Measurements from ENCODE around the gene NCEH1.
"Not testable (repeated sequence)": the region's sequence is repeated elsewhere in the genome, so short reads cannot be mapped to it uniquely, and the experiment has no call there.

NCEH1 gene

DNA sequence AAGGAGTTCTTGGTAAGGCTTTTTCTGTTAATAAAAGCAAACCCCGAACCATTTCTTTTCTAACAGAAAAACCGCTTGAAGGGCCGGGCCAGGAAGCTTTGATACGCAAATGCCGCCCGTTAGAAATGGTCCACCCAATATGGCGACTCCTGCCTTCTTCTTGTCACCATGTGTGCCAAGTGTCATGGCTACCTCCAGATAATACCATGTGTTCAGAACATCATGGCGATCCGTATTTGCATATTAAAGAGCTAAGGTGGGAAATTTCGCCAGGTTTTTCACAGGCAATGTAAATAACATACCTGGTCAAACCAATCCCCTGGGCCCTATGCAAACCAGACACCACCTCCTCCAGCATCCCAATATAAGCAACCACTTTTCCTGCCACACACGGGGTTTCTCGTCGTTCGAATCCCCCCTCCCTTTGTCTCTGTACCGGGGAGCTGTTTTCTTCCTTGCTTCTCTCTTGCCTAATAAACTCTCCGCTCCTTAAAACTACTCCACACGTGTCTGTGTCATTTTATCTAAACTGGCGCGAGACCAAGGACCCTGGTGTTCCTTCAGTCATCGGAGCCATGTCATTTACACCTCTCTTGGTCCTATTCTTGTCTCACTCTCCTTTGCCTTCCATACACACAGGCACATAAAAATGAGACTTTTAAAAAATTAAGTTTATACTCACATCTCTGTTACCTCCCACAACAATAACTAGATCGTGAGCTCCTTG lies 34.5 kb downstream of the NCEH1 start:
- DNase-seq (ENCODE audit: low spot score), result no peak

DNA sequence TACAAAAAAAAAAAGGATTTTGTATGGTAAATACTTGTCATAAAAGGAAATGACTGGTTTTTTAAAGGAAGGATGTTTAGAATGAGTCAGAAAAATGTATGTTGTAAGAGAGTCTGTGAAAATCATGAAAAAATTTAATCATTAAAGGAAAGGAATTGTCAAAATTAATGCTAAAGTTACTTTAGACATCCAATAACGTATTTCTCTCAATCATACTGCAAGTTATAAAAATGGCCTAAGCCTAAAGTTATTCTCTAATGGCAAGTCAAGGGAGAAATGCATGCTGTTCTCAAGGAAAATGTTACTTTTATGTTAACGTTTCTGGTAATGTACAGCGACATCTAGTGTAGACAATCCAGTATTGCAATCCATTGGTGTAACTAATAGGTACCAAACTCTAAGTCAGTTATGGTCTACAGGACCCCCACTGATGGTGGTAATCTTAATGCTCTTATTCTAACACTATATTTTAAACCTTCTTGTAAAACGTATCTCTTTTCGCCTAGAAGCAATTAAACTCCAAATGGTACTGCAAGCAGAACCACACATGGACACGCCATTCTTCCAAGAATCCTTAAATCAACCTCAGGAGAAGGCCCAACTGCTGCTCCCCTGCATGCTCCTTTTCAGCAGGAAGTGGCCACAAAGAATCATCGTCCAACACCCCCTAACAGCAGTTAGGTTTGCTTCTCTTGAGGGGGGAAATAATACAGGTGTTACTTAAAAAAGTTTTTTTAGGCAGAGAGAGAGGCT lies 35.2 kb downstream of the NCEH1 start:
- peak; percentile 48 for DNase-seq (ENCODE audit: low spot score)

GRCh38 chr3:172673210-172673679 lies 37.6 kb downstream of the NCEH1 start:
- DNase-seq (ENCODE audit: low spot score), result peak; percentile 53

GRCh38 chr3:172669021-172669420 lies 41.8 kb downstream of the NCEH1 start:
- no peak for DNase-seq (ENCODE audit: low spot score)

GRCh38 chr3:172666873-172667694 lies 43.8 kb downstream of the NCEH1 start:
- DNase-seq (ENCODE audit: low spot score), result peak; percentile 82

- DNase-seq (ENCODE audit: low spot score), result no peak
Observed at GRCh38 chr3:172666181-172666872, 44.5 kb downstream of the NCEH1 start.

GRCh38 chr3:172665510-172665909 lies 45.4 kb downstream of the NCEH1 start:
- DNase-seq (ENCODE audit: low spot score), result not testable (repeated sequence)

GRCh38 chr3:172660421-172660820 lies 50.4 kb downstream of the NCEH1 start:
- not testable (repeated sequence) for DNase-seq (ENCODE audit: low spot score)

DNA sequence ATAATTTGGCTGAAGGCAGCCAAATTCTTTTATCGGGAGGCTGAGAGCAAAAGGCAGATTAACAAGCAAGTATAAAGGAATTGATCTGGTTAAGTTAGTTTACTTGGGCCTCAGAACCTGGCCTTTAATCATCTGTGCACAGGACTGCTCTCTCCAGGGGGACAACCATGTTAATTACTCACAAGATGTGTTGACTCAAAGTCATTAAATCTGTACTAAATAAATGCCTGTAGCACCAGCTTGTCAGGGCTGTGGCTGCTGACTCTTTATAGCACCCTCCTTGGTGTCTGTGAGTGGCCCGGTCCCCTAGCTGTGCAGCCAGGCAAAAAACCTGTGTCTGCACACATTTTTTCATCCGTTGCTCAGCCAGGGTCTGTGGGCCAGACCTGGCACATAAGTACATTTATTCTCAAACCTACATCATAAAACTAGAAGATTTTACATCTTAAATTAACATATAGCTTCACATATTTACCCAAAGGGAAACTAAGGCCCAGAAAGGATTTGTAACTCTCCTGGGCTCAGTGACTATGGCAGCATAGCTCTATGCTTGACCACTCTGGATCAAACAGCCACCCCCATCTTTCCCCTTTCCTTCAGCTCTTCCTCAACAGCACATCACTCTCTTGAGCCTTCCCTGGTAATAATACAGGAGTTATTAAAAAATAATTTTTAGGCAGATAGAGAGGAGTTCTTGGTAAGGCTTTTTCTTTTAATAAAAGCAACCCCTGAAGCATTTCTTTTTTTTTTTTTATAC lies 51.4 kb downstream of the NCEH1 start:
- no peak for DNase-seq (ENCODE audit: low spot score)

- peak; percentile 49 for DNase-seq (ENCODE audit: low spot score)
Observed at GRCh38 chr3:172658344-172659245, 52.3 kb downstream of the NCEH1 start.

DNA sequence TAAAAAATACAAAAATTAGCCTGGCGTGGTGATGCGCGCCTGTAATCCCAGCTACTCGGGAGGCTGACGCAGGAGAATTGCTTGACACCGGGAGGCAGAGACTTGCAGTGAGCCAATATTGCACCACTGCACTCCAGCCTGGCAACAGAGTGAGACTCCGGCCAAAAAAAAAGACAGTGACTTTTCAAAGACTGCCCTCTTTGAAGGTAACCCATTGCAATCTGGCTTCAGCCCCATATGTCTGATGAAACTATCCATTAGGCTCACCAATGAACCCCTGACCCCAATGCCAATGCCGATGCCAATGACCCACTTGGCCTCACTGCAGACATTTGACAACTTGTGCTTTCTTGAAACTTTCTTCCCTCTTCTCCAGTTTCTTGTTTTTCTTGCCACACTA lies 54.3 kb downstream of the NCEH1 start:
- no peak for DNase-seq (ENCODE audit: low spot score)

DNA sequence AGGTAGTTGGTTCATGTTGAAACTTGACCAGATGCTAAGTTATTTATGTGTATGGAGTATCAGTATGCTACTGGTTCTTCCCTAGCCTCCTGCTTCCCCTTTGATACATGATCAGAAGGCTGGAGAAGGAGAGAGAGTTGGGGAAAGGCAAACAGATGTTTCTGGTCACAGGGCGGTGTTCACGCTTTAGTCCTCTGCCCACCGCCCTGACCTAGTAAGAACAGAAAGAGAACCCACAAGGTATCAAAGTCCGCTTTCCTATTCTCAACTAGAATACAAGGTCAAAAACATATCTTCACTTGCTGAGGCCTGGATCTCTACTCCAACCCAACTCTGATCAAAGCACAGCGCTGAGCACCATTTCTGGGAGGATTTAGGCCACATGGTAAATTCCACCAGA lies 55.5 kb downstream of the NCEH1 start:
- DNase-seq (ENCODE audit: low spot score), result no peak

DNA sequence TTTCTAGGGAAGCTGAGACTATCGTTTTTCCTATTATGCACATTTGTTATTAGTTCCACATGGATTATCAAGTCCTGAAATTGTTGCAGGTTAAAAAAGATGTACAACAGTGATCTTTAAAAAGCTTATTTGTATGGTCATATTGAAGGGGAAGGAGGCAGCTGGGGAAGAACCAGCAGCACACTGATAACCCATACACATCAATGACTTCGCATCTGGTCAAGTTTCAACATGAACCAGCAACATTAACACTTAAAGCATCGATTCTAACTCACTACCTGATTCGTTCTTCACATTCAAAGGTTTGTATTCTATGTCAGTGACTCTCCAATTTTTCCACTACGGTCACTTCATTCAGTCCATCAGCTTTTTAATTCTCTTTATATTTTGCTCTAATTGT lies 56.4 kb downstream of the NCEH1 start:
- DNase-seq (ENCODE audit: low spot score), result no peak

DNA sequence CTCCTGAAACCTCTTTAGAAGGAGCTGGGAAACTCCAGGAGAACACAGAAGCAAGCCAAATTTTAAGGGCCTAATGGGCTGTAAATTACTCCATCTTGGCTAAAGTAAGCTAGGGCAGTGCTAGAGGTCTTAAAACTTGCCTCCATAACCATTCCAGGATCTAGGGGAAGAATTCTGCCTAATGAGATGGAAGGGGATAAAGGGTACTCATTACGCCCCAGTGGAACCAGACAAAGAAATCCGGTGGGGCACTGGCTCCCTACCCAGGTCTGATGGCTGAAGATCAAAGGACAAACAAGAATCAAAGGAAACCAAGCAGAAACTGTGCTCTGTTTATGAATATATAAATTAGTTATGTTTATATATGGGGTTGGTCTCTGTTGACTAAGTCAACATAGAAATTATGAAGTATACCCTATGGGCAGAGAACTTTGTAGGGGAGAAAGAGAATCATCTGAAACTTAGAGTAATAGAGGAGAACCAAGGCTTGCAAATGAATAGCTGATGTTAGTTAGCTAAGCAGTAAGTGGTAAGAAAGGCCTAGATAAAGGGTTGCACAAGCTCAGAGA lies 57.8 kb downstream of the NCEH1 start:
- no peak for DNase-seq (ENCODE audit: low spot score)

DNA sequence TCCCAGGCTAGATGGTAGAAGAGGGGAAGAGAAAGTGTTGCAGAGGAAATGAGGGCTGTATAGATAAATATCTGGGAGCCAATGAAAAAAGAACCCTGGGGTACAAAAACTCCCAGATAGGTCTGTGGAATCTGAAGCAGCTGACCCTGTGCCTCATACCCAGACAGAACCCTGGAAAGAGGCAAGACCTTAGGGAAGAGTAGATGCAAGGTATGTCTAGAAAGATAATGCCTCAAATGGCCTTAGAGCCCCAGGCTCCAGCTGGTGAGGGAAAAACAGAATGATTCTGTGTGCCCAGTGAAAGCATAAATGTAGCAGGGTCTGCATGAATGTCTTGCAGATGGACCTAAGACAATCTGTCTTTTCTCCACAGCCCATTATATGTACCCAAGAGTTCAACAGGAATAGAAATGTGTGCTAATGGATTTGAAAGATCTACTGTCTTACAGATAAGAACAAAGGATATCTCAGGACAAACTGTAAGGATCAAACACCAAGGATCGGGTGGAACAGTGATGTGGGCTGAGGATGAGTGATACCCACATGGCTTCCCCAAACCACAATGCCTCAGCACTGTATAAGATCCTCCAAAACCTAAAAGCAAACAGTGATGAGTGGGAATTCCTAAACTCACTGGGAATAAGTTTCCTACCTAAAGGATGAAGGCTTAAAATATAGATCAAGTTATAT lies 58.8 kb downstream of the NCEH1 start:
- no peak for DNase-seq (ENCODE audit: low spot score)

- DNase-seq (ENCODE audit: low spot score), result no peak
Observed at GRCh38 chr3:172649987-172650386, 60.9 kb downstream of the NCEH1 start.

DNA sequence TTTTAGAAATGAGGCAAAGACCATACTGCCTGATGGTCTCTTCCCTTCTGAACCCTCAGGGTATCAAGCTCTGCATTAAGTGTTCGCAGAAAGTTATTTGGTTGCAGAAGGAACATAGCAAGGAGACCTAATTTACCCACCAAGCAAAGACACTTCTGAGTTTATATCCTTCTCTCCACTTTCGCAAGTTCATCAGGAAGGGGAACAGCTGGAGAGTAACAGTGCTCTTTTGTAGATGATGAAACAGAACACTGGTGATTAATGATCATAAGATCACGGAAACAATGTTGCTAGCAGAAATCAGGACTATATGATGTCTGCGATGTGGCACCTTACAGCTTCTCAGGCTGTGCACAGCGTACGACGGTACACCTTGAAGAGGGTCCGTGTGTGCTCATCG lies 62.1 kb downstream of the NCEH1 start:
- DNase-seq (ENCODE audit: low spot score), result no peak

DNA sequence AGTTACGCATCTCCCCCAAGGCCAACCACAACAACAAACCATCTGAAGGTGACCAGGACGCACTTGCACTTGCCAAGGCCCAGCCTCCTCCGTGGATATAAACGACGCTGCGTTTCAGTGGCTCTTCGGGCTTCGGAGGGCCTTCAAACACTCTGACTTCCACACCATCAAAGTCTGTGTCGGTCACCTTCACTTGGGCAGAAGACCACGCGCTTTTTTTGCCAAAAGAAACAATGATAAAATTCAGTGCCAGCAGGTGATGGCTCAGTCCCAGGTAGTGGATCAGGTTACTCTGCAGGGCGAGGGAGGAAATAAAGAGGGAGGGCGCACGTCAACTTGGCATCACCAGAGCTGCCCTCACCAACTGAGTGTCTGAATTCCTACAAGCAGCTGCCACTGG lies 63.0 kb downstream of the NCEH1 start:
- DNase-seq (ENCODE audit: low spot score), result peak; percentile 55

DNA sequence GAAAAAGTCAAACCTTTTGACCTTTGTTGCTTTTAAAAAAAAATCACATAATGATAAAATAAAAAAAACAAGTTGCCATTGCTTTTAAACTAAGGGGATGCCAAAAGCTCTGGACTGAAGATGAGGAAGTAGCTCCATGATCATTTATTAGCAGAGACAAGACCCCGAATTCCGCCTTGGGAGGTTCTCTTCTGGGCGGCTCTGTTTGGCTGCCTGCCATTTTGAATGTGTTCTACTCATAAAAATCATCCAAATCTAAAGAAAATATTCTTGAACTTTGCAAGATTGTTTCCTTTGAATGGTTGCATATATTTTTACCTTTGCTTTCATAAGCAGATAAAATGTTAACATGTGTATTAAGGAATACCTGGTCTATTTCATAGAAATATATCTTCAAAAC lies 63.8 kb downstream of the NCEH1 start:
- no peak for DNase-seq (ENCODE audit: low spot score)

Measured in iPS-NIHi11 (cell line).